ENCODE data around the gene CACNB4. TPM values are rescaled to one million over a fixed set of nuclear protein-coding genes. Genes with fewer than 3 reads are reported as not detected.

CACNB4 gene
- total RNA-seq, 4 donors from 2014 or later = 0.88 to 4.6 (median 2.6) TPM

DNA sequence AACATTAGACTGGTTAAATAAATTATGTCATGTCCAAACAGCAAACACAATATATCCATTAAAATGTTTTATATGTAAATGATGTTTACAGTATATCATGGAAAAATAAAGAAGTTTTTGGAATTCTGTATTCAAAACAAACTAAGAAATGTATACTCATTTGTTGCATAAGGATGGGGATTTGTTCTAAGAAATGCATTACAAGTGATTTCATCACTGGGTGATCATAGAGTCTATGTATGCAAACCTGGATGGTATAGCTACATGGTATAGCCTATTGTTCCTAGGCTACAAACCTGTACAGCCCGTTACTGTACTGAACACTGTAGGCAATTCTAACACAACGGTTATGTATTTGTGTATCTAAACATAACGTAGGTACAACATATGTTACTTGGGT, 305.7 kb downstream of the CACNB4 start:
- H3K4me3 ChIP-seq = no peak overlapping the region
- H3K9me3 ChIP-seq = no peaks in the 10 kb centered on the region
- no peak overlapping the region for H3K27ac ChIP-seq
- no peak for DNase-seq
- no peaks in the 10 kb centered on the region for H3K4me1 ChIP-seq
- TF ChIP-seq POLR2A (IDR thresholded peaks at IDR 0.05) = no peak
- TF ChIP-seq, protein P1, sequence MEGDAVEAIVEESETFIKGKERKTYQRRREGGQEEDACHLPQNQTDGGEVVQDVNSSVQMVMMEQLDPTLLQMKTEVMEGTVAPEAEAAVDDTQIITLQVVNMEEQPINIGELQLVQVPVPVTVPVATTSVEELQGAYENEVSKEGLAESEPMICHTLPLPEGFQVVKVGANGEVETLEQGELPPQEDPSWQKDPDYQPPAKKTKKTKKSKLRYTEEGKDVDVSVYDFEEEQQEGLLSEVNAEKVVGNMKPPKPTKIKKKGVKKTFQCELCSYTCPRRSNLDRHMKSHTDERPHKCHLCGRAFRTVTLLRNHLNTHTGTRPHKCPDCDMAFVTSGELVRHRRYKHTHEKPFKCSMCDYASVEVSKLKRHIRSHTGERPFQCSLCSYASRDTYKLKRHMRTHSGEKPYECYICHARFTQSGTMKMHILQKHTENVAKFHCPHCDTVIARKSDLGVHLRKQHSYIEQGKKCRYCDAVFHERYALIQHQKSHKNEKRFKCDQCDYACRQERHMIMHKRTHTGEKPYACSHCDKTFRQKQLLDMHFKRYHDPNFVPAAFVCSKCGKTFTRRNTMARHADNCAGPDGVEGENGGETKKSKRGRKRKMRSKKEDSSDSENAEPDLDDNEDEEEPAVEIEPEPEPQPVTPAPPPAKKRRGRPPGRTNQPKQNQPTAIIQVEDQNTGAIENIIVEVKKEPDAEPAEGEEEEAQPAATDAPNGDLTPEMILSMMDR (IDR thresholded peaks at IDR 0.05) = no peak
- H3K36me3 ChIP-seq = peaks cover 0 to 7% (median 0%) of the 10 kb centered on the region in 3 donors
- no peaks in the 10 kb centered on the region for H3K27me3 ChIP-seq

DNA sequence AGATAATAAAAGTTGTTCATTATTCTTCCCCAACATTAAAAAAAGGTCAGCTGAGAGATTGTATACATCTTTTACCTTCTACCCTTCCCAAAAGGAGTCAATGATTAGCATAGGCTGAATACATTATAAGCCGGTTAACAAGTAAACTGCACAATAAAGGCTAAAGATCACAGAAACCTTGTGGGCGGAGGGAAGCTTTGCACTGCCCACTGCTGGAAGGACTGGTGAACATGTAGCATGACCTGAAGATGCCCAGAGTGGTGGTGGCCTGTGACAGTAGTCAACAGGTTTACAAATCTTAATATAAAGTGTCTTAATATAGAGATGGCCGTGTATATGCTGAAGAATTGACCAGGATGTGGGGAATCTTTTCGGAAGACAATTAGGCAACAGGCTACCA, 306.3 kb downstream of the CACNB4 start:
- DNase-seq = no peak
- Histone ChIP-seq H3K4me1 (no peaks in the 10 kb centered on the region), H3K4me3 (no peak overlapping the region), H3K27me3 (no peaks in the 10 kb centered on the region), H3K27ac (no peak overlapping the region), H3K36me3 (peaks cover 0 to 7% (median 0%) of the 10 kb centered on the region in 3 donors), H3K9me3 (no peaks in the 10 kb centered on the region)
- no peak for TF ChIP-seq POLR2A (IDR thresholded peaks at IDR 0.05)
- TF ChIP-seq, protein P1 (IDR thresholded peaks at IDR 0.05) = no peak

DNA sequence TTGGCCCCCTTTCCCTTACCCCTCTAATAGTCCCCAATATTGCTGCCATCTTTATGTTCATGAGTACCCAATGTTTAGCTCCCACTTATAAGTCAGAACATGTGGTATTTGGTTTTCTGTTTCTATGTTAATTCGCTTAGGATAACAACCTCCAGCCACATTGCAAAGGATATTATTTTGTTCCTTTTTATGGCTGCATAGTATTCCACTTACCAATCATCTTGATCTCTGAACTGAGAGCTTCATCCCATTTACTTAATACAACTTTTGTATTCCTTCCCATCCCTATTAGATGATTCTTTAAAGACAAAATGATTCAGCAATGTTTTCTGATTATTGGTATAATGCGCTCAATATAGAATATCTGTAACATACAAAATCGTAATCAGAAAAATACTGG, 307.3 kb downstream of the CACNB4 start:
- H3K4me1 ChIP-seq = no peaks in the 10 kb centered on the region
- DNase-seq = no peak
- no peak overlapping the region for H3K27ac ChIP-seq
- no peak overlapping the region for H3K4me3 ChIP-seq
- TF ChIP-seq, protein P1 (IDR thresholded peaks at IDR 0.05) = no peak
- TF ChIP-seq POLR2A (IDR thresholded peaks at IDR 0.05) = no peak
- no peaks in the 10 kb centered on the region for H3K9me3 ChIP-seq
- peaks cover 0 to 7% (median 0%) of the 10 kb centered on the region in 3 donors for H3K36me3 ChIP-seq
- no peaks in the 10 kb centered on the region for H3K27me3 ChIP-seq

DNA sequence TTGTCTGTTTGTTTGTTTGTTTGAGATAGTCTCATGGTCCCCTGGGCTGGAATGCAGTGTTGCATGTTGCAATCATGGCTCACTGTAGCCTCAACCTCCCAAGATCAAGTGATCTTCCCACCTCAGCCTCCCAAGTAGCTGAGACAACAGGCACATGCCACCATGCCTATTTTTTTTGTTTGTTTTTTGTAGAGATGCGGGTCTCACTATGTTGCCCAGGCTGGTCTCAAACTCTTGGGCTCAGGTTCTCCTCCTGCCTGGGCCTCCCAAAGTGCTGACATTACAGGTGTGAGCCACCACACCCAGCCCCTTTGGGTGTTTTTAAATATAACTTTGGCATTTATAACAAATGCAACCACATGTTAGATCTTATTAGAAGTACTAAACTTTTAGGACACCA, 308.2 kb downstream of the CACNB4 start:
- Histone ChIP-seq H3K27ac (no peak overlapping the region), H3K4me3 (no peak overlapping the region), H3K27me3 (no peaks in the 10 kb centered on the region), H3K4me1 (no peaks in the 10 kb centered on the region), H3K36me3 (peaks cover 0 to 7% (median 0%) of the 10 kb centered on the region in 3 donors), H3K9me3 (no peaks in the 10 kb centered on the region)
- TF ChIP-seq, protein P1 (IDR thresholded peaks at IDR 0.05) = no peak
- TF ChIP-seq POLR2A (IDR thresholded peaks at IDR 0.05) = no peak
- DNase-seq = no peak

DNA sequence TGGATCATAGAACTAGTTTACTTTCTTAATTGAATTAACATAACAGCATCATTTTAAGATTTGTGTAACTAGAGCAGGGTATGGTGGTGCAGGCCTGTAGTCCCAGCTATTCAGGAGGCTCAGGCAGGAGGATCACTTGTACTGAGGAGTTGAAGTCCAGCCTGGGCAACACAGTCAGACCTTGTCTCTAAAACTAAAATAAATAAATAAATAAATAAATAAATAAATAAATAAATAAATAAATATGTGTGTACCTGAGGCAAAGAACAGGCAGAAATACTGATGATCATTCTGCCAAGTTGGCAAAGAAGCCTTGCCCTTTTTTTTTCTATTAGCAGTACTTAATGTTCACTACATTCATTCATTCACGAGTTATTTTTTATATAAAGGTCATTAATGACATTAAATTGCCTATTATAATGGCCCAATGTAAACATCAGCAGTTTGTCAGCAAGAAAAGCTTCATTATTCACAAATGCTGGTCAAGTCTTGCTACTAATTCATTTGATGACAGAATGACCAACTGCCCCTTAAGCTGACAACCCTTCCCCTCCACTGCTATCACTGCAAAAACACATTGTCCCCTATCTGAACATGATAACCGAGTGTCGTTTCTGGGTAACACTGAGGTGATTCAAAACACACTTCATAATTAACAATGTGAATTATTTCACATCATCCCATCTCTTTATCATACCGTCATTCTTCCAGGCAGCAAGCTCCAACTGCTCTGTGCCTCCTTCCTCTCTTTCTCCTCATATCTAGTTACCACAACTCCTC, 309.6 kb downstream of the CACNB4 start:
- Histone ChIP-seq H3K27ac (no peak overlapping the region), H3K36me3 (peaks cover 0 to 15% (median 0%) of the 10 kb centered on the region in 3 donors), H3K4me1 (no peaks in the 10 kb centered on the region), H3K27me3 (no peaks in the 10 kb centered on the region), H3K9me3 (no peaks in the 10 kb centered on the region), H3K4me3 (no peak overlapping the region)
- DNase-seq = no peak
- no peak for TF ChIP-seq POLR2A (IDR thresholded peaks at IDR 0.05)
- TF ChIP-seq, protein P1 (IDR thresholded peaks at IDR 0.05) = no peak
